ENCODE results near the gene ZC3H14. TPM values are rescaled to one million over a fixed set of nuclear protein-coding genes. Genes with fewer than 3 reads are reported as not detected.
"Not testable (repeated sequence)": the region's sequence is repeated elsewhere in the genome, so short reads cannot be mapped to it uniquely, and the experiment has no call there.

ZC3H14 gene, protein sequence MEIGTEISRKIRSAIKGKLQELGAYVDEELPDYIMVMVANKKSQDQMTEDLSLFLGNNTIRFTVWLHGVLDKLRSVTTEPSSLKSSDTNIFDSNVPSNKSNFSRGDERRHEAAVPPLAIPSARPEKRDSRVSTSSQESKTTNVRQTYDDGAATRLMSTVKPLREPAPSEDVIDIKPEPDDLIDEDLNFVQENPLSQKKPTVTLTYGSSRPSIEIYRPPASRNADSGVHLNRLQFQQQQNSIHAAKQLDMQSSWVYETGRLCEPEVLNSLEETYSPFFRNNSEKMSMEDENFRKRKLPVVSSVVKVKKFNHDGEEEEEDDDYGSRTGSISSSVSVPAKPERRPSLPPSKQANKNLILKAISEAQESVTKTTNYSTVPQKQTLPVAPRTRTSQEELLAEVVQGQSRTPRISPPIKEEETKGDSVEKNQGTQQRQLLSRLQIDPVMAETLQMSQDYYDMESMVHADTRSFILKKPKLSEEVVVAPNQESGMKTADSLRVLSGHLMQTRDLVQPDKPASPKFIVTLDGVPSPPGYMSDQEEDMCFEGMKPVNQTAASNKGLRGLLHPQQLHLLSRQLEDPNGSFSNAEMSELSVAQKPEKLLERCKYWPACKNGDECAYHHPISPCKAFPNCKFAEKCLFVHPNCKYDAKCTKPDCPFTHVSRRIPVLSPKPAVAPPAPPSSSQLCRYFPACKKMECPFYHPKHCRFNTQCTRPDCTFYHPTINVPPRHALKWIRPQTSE
- 10 to 100 TPM; 86.8 to 92.2 TPM for total RNA-seq
- polyA plus RNA-seq (ENCODE audit: insufficient read length in 2 of 2): 10 to 100 TPM; 57.8 to 63.0 TPM
- long read RNA-seq, donor 1, full-length matches to known transcripts: 7 of 7 reads
- long read RNA-seq, donor 1, partial matches to known transcripts: 0 of 7 reads
- long read RNA-seq, donor 1, other reads (novel, unspliced or antisense): 0 of 7 reads
- long read RNA-seq, donor 2, full-length matches to known transcripts: 1 of 1 reads
- long read RNA-seq, donor 2, partial matches to known transcripts: 0 of 1 reads
- long read RNA-seq, donor 2, other reads (novel, unspliced or antisense): 0 of 1 reads
- long read RNA-seq, donor 3: 0 reads
- long read RNA-seq, donor 4, full-length matches to known transcripts: 1 of 8 reads
- long read RNA-seq, donor 4, partial matches to known transcripts: 7 of 8 reads
- long read RNA-seq, donor 4, other reads (novel, unspliced or antisense): 0 of 8 reads

DNA sequence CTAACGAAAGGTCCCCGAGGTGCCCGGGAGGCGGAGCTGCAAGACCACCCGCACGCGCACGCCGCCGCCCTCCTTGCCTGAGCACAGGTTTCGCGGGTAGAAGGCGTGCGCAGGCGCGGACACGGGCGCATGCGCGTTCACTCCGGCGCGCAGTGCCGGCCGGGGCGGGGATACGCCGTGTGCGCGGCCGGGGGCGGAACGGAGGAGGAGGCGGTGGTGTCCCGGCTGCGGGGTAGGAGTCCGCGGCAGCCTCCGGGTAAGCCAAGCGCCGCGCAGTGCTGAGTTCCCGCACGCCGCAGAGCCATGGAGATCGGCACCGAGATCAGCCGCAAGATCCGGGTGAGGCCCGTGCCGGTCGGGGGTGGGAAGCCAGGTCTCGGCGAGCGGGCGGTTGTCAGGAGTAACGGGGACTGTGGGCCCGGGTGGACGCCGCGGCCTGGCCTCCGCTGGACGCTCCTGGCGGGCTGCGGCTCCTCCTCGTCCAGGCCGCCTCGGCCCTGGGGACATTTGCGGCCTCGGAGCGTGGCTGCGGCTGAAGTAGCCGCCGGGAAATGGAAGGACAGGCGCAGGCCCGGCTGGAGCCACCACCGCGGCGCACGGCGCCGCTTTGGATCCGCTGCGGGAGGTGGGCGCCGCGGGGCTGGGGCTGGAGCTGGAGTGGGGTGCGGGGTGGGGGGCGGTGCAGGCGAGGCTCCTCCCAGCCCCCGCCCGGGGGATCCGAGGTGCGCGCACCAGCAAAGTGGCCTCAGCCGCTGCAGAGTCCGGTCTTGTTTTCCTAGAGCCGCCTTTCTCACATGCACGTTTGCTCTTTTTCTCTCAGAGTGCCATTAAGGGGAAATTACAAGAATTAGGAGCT lies at the start of gene ZC3H14:
Gene ZC3H14 (plus strand): TSS at position 207 of the 856 bp plus-strand sequence. CDS start 97 bp downstream, at position 304.
- peaks cover 8% of the 10 kb centered on the region for H3K4me1 ChIP-seq (ENCODE audit: control insufficient read depth, insufficient read depth, low read length)
- H3K36me3 ChIP-seq (ENCODE audit: control insufficient read depth, insufficient read depth, low read length): peaks cover under 1% of the 10 kb centered on the region
- DNase-seq (ENCODE audit: low read depth in 4 of 6, low spot score in 6 of 6): peak; percentile 78 to 97 (median 85)
- under 1% methylated on average over 97 of the region's 99 CpGs for WGBS (ENCODE audit: insufficient coverage)
- no peaks in the 10 kb centered on the region for H3K9me3 ChIP-seq (ENCODE audit: control insufficient read depth, insufficient read depth, low read length)
- H3K27me3 ChIP-seq (ENCODE audit: control insufficient read depth, insufficient read depth, low read length): no peaks in the 10 kb centered on the region
- H3K4me3 ChIP-seq (ENCODE audit: low read depth, low read length): peak within 1 kb of the TSS; percentile 81
- peak within 1 kb of the TSS; percentile 92 for H3K27ac ChIP-seq (ENCODE audit: low read depth, low read length)

DNA sequence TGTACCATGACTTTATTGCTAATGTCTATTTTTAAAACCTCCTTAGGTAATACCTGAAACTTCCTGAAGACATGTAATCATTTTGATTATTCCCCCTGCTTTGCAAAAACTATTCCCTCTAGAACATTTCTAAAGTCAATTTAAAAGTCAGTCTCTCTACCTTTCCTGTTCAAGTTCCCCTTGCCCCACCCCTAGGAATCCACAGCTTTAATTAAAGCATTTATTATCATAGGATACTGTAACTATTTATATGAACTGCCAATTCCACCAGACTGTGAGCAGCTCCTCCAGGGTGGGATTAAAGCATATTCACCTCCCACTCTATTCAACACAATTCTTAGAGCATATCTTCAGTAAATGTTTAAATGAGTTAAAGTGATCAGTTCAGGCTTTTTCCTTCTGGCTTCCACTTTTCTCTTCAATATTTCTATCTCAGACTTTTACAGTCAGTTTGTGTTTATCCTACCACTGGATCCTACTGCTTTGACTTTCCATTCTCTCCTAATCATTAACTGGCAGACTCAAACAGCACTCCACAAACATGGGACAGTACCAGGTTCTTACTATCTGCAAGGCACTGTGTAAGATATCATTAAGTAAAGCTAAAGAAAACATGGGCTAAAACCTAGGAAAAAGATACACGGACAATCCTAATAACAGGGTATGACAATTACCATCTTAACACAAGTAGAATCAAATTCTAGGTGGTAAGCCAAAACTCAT lies 47.2 kb upstream of the ZC3H14 start:
- no peaks in the 10 kb centered on the region for H3K36me3 ChIP-seq (ENCODE audit: control insufficient read depth, insufficient read depth, low read length)
- no peaks in the 10 kb centered on the region for H3K4me1 ChIP-seq (ENCODE audit: control insufficient read depth, insufficient read depth, low read length)
- H3K4me3 ChIP-seq (ENCODE audit: low read depth, low read length): no peak overlapping the region
- H3K27ac ChIP-seq (ENCODE audit: low read depth, low read length): no peak overlapping the region
- no CpG with 5 or more reads among the region's 1 CpG for WGBS (ENCODE audit: insufficient coverage)
- no peaks in the 10 kb centered on the region for H3K9me3 ChIP-seq (ENCODE audit: control insufficient read depth, insufficient read depth, low read length)
- no peaks in the 10 kb centered on the region for H3K27me3 ChIP-seq (ENCODE audit: control insufficient read depth, insufficient read depth, low read length)
- peak in 1 of 6 donors; percentile 59 for DNase-seq (ENCODE audit: low read depth in 4 of 6, low spot score in 6 of 6)

DNA sequence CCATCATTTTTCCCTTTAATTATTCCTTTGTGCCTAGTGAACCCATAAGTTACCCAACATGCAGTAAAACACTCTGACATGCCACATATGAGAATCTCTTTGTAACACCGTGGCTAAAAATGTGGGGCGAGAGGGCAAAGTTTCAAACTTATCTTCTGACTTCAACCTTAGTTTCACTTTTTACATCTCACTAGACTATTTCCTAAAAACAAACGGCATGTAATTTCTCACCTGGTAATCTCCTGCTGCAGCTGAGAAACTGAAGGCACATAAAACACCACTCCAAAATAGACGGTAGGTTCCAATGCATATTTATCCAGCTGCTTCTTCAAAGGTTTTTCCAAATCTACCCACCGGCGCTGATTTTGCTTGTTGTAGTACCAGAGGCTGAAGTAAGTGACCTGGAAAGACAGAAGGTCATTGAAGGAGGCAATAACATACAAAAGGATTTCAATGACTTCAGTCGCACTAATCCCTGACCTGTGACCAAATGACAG lies 45.9 kb upstream of the ZC3H14 start:
- WGBS (ENCODE audit: insufficient coverage): 27% methylated on average over 3 of the region's 7 CpGs
- Histone ChIP-seq H3K4me1 (ENCODE audit: control insufficient read depth, insufficient read depth, low read length) (no peaks in the 10 kb centered on the region), H3K9me3 (ENCODE audit: control insufficient read depth, insufficient read depth, low read length) (no peaks in the 10 kb centered on the region), H3K27ac (ENCODE audit: low read depth, low read length) (no peak overlapping the region), H3K36me3 (ENCODE audit: control insufficient read depth, insufficient read depth, low read length) (no peaks in the 10 kb centered on the region), H3K27me3 (ENCODE audit: control insufficient read depth, insufficient read depth, low read length) (no peaks in the 10 kb centered on the region), H3K4me3 (ENCODE audit: low read depth, low read length) (no peak overlapping the region)
- DNase-seq (ENCODE audit: low read depth in 4 of 6, low spot score in 6 of 6): peak in 1 of 6 donors; percentile 4

DNA sequence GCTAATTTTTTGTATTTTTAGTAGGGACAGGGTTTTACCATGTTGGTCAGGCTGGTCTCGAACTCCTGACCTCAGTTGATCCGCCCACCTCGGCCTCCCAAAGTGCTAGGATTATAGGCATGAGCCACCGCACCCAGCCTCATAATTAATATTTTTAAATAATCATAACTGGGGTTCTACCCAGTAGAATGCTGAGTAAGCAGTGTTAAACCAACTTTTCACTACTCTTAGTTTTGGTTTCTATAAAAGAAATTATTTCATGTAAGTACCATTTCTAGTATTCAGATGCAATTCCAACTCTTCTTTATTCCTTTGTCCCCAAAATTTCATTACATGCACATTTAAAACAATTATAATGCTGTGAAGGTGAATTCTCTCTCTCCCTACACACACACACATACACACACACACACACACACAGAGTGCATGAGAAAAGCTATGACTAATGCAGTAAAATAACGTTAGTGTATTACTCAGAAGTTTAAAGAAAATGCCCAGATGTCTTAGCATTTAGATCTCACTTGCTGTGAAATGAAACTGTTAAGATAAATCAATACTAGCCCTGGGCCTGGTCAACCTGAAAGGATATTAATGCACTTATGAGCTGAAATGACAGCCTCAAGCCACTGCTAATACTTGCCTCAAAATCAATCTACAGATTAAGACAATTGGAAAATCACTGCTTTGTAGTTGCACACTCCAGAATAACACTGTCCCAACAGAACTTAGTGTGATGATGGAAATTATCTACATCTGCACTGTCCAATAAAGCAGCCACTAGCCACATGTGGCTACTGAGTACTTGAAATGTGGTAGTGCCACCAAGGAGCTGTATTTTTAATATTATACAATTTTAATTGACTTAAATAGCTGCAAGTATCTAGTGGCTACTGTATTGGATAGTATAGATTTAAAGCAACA lies 44.0 kb upstream of the ZC3H14 start:
- DNase-seq (ENCODE audit: low read depth in 4 of 6, low spot score in 6 of 6): no peak
- no peak overlapping the region for H3K27ac ChIP-seq (ENCODE audit: low read depth, low read length)
- WGBS (ENCODE audit: insufficient coverage): no CpG with 5 or more reads among the region's 5 CpGs
- H3K27me3 ChIP-seq (ENCODE audit: control insufficient read depth, insufficient read depth, low read length): no peaks in the 10 kb centered on the region
- H3K9me3 ChIP-seq (ENCODE audit: control insufficient read depth, insufficient read depth, low read length): peaks cover 2% of the 10 kb centered on the region
- no peaks in the 10 kb centered on the region for H3K4me1 ChIP-seq (ENCODE audit: control insufficient read depth, insufficient read depth, low read length)
- no peak overlapping the region for H3K4me3 ChIP-seq (ENCODE audit: low read depth, low read length)
- H3K36me3 ChIP-seq (ENCODE audit: control insufficient read depth, insufficient read depth, low read length): no peaks in the 10 kb centered on the region

DNA sequence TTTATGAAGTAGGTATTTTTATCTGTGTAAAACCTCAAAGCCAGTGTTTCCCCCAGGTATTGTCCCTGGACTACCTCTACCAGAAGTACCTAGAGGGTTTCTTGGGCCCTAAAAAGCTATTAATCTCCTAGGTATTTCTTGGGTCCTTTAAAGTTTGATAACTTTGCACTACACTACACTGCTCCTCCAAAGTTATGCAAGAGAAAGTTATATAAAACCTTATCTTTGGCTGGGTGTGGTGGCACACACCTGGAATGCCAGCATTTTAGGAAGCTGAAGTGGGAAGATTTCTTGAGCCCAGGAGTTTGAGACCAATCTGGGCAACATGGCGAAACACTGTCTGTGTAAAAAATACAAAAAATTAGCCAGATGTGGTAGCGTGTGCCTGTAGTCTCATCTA lies 42.9 kb upstream of the ZC3H14 start:
- Histone ChIP-seq H3K9me3 (ENCODE audit: control insufficient read depth, insufficient read depth, low read length) (peaks cover 2% of the 10 kb centered on the region), H3K36me3 (ENCODE audit: control insufficient read depth, insufficient read depth, low read length) (no peaks in the 10 kb centered on the region), H3K27me3 (ENCODE audit: control insufficient read depth, insufficient read depth, low read length) (no peaks in the 10 kb centered on the region), H3K27ac (ENCODE audit: low read depth, low read length) (no peak overlapping the region), H3K4me1 (ENCODE audit: control insufficient read depth, insufficient read depth, low read length) (no peaks in the 10 kb centered on the region), H3K4me3 (ENCODE audit: low read depth, low read length) (no peak overlapping the region)
- DNase-seq (ENCODE audit: low read depth in 4 of 6, low spot score in 6 of 6): no peak
- WGBS (ENCODE audit: insufficient coverage): 100% methylated on average over 2 of the region's 2 CpGs

DNA sequence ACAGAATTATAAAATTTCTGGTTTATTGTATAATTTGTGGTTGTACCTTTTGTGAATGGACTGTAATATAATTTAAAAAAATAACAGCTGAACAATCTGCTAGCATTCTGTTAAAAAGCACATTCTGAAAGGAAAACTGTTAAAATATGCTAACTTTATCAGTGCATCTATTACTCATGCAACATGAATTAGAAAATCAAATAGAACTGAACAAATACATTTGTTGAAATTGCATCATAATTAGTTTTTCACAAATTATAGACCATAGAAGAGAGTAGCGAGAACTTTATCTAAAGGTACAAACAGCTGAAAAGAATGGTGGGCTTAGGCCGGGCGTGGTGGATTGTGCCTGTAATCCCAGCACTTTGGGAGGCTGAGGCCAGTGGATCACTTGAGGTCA lies 41.0 kb upstream of the ZC3H14 start:
- Histone ChIP-seq H3K36me3 (ENCODE audit: control insufficient read depth, insufficient read depth, low read length) (no peaks in the 10 kb centered on the region), H3K9me3 (ENCODE audit: control insufficient read depth, insufficient read depth, low read length) (peaks cover 2% of the 10 kb centered on the region), H3K27ac (ENCODE audit: low read depth, low read length) (no peak overlapping the region), H3K4me3 (ENCODE audit: low read depth, low read length) (no peak overlapping the region), H3K4me1 (ENCODE audit: control insufficient read depth, insufficient read depth, low read length) (no peaks in the 10 kb centered on the region), H3K27me3 (ENCODE audit: control insufficient read depth, insufficient read depth, low read length) (no peaks in the 10 kb centered on the region)
- DNase-seq (ENCODE audit: low read depth in 4 of 6, low spot score in 6 of 6): no peak
- 100% methylated on average over 2 of the region's 3 CpGs for WGBS (ENCODE audit: insufficient coverage)

DNA sequence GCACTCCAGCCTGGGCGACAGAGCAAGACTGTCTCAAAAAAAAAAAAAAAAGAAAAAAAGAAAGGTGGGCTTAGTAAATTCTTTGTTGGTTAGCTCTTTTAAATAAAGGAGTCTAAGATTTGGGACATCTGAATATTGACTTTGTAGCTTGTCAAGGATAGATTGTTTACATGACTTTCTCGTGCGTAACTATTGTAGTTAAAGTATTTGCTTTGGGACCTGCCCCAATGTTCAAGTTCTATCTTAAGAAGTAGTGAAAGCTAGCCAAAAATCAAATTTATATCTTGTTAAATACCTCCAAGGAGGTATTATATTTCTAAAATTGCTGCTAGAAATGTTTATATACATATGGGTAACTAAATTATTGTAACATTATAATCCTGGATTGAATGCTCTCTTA lies 40.4 kb upstream of the ZC3H14 start:
- no CpG with 5 or more reads among the region's 3 CpGs for WGBS (ENCODE audit: insufficient coverage)

DNA sequence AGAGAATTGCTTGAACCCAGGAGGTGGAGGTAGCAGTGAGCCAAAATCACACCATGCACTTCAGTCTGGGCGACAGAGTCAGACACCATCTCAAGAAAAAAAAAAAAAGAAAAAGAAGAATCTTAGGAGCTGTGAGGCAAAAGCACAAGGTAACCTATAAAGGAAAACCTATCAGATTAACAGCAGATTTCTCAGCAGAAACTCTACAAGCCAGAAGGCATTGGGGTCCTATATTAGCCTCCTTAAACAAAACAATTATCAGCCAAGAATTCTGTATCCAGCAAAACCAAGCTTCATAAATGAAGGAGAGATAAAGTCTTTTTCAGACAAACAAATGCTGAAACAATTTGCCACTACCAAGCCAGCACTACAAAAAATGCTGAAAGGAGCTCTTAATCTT lies 32.9 kb upstream of the ZC3H14 start:
- WGBS (ENCODE audit: insufficient coverage): no CpG with 5 or more reads among the region's 1 CpG
- not testable (repeated sequence) for H3K36me3 ChIP-seq (ENCODE audit: control insufficient read depth, insufficient read depth, low read length)

More for the DNA sequence above, 40.4 kb upstream of the ZC3H14 start:
- Histone ChIP-seq H3K9me3 (ENCODE audit: control insufficient read depth, insufficient read depth, low read length) (peaks cover 2% of the 10 kb centered on the region), H3K4me1 (ENCODE audit: control insufficient read depth, insufficient read depth, low read length) (no peaks in the 10 kb centered on the region), H3K36me3 (ENCODE audit: control insufficient read depth, insufficient read depth, low read length) (no peaks in the 10 kb centered on the region), H3K4me3 (ENCODE audit: low read depth, low read length) (no peak overlapping the region), H3K27me3 (ENCODE audit: control insufficient read depth, insufficient read depth, low read length) (no peaks in the 10 kb centered on the region), H3K27ac (ENCODE audit: low read depth, low read length) (no peak overlapping the region)
- no peak for DNase-seq (ENCODE audit: low read depth in 4 of 6, low spot score in 6 of 6)

More for the DNA sequence above, 32.9 kb upstream of the ZC3H14 start:
- H3K9me3 ChIP-seq (ENCODE audit: control insufficient read depth, insufficient read depth, low read length); H3K27me3 ChIP-seq (ENCODE audit: control insufficient read depth, insufficient read depth, low read length); H3K4me1 ChIP-seq (ENCODE audit: control insufficient read depth, insufficient read depth, low read length); DNase-seq (ENCODE audit: low read depth in 4 of 6, low spot score in 6 of 6); H3K4me3 ChIP-seq (ENCODE audit: low read depth, low read length); H3K27ac ChIP-seq (ENCODE audit: low read depth, low read length): not testable (repeated sequence)

Data from spinal cord (tissue), 10 donors.